ENCODE results near the gene AFDN.
A peak's percentile ranks its signal among the peaks of the same experiment; 100 is the strongest.

The AFDN gene

GRCh38 chr6:167824591-167825331, 1.9 kb upstream of the AFDN start:
- H3K4me3 ChIP-seq (ENCODE audit: low read depth, low read length) = no peak overlapping the region
- TF ChIP-seq CTCF (IDR thresholded peaks at IDR 0.05; ENCODE audit: low read depth, low read length) = no peak

- peak overlapping the region; percentile 76 for H3K4me3 ChIP-seq (ENCODE audit: low read depth, low read length)
- no peak for TF ChIP-seq CTCF (IDR thresholded peaks at IDR 0.05; ENCODE audit: low read depth, low read length)
Observed at GRCh38 chr6:167825332-167826229, 1.1 kb upstream of the AFDN start.

- H3K4me3 ChIP-seq (ENCODE audit: low read depth, low read length) = peak overlapping the region; percentile 76
- no peak; the same call in 1 of the 2 replicates for TF ChIP-seq CTCF (IDR thresholded peaks at IDR 0.05; ENCODE audit: low read depth, low read length)
Observed at GRCh38 chr6:167826230-167826895, 348 bp upstream of the AFDN start.

GRCh38 chr6:167827583-167828324, 1.0 kb downstream of the AFDN start:
- H3K4me3 ChIP-seq (ENCODE audit: low read depth, low read length) = peak overlapping the region; percentile 68
- no peak for TF ChIP-seq CTCF (IDR thresholded peaks at IDR 0.05; ENCODE audit: low read depth, low read length)

- TF ChIP-seq CTCF (IDR thresholded peaks at IDR 0.05; ENCODE audit: low read depth, low read length) = no peak
- H3K4me3 ChIP-seq (ENCODE audit: low read depth, low read length) = peak overlapping the region; percentile 68
Observed at GRCh38 chr6:167828325-167828956, 1.7 kb downstream of the AFDN start.

GRCh38 chr6:167829513-167829912, 2.8 kb downstream of the AFDN start:
- no peak for TF ChIP-seq CTCF (IDR thresholded peaks at IDR 0.05; ENCODE audit: low read depth, low read length)
- H3K4me3 ChIP-seq (ENCODE audit: low read depth, low read length) = no peak overlapping the region
